Stimulated activated CD8-positive, alpha-beta memory T cell treated with anti-CD3 and anti-CD28 coated beads, Interleukin-7, amount 100 ng/mL, for 48 hours (primary cell): ENCODE measurements around the gene LRRC32.
A peak's percentile ranks its signal among the peaks of the same experiment; 100 is the strongest.
"Not testable (repeated sequence)": the region's sequence is repeated elsewhere in the genome, so short reads cannot be mapped to it uniquely, and the experiment has no call there.

Source experiments
- DNase-seq, 2 donors: peaks; one replicate each; pipeline ENCODE4 v3.0.0-alpha.2; 2020; ENCODE audit warnings: low read depth in 1 of 2; ENCODE audit errors: extremely low read depth in 1 of 2

LRRC32 gene

DNA sequence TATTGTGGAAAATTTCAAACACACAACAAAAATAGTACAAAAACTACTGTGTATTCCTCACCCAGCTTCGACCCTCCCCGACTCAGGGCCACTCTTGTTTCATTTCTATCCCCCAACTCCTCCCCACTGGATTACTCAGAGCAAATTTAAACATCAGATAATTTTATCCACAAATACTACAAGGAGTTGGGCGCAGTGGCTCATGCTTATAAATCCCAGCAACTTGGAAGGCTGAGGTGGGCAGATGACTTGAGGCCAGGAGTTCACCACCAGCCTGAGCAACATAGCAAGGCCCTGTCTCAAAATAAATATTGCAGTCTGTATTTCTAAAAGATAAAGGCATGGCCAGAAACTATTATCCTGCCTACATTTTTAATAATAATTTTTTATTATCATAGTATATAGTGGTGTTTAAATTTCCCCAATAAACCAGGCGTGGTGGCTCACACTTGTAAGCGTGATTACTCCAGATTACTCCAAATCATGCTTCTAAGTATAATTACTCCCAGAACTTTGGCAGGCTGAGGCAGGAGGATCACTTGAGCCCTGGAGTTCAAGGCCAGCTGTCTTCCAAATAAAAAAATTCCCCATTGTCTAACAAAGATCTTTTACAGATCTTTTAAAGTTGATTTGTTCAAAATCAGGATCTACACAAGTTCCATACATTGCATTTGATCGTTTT, 39.8 kb downstream of the LRRC32 start:
- no peak for DNase-seq

- no peak for DNase-seq
Observed at GRCh38 chr11:76629853-76630599, 40.5 kb downstream of the LRRC32 start.

DNA sequence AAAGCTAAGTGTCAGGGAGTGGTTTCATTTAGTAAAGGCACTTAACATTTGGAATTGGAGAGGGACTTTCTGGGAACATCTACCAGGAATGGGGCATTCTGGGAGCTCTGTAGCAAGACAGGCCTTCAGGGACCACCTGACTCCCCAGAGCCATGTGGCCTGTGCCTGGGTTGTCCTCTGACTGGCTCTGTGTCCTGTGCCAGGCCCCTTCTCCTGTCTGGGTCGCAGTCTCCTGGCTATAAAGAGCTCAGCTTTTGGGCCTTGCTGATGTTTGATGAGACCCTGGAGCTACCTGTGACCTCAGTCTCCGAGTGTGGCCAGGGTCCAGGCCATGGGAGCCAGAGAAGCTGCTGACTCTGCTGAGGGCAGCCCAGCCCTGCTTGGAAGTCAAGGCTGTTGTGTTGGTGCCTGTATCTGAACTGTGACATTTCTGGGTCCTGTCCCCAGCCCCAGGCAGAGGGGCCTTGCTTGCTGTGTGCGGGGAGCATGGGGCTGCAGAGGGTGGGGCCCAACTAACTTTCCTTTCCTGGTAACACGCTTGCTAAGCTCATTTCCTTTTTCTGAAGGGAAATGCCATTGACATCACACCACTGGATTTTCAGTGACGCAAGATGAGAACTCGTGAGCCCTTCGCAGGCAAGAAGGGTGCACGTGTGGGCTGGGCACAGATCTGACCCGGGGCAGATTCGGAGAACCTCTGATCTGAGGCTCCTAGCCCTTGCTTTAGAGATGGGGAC, 41.3 kb downstream of the LRRC32 start:
- DNase-seq: peak in 1 of 2 donors; percentile 53

DNA sequence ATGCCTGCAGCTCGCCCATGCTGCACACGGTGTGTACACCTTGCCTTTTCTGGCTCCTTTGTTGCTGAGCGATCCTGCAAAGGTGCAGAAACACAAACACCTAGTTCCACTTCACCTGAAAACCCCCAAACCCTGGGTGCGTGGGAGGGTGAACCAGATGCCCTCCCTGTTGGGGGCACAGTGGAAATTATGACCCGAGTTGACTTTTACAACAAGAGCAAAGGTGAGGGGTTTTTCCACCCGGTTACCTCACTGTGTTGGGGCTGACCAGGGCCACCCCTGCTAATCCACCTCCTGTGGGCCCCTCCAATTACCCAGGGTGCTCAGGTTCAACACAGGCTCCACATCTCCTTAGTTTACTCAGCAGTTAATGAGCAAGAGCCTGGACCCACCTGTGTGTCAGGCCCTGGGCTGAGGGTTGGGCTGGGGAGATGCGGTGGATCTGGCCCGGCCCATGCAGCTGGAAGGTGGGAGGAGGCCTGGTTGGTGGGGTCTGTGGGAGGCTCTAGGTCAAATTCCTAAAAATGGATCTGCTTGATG, 42.1 kb downstream of the LRRC32 start:
- peak; percentile 49 to 79 for DNase-seq

DNA sequence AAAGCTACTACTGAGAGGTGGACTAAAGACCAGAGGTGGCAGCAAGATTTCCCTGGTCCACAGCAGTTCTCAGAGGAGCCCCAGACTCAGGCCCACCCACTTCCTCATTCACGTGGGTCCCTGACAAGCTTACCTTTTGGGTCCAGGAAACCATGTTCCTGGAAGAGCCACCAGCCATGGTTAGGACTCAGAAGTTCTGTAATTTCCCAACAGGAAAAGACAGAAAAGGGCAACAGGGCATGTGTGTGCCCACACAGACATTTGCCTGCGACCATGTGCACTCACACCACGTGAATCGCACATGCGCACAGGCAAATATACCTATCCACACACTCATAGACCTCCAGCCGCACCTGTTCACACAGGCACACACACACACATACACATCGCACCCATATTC, 42.9 kb downstream of the LRRC32 start:
- no peak for DNase-seq

DNA sequence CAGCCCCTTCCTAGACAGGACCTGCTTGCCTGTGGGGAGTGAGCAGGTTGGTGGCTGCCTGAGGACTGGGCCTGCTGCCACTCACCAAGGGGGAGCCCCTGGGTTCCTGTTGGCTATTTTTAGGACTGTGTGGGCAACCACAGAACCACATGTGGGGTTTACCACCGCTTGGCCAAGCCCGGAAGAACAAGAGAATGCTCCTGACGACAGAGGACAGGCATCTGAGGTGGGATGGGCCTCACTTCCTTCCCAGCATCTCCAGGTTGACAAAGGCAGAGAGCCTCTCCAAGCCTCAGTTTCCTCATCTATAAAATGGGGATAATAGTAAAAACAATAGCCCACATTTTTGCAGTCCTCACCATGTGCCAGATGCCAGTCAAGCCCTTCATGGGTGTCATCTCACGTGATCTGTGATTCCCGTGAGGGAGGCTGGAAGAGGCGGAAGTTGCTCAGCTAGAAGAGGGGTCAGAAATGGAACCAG, 43.6 kb downstream of the LRRC32 start:
- peak; percentile 64 to 79 for DNase-seq

GRCh38 chr11:76626266-76626665, 44.3 kb downstream of the LRRC32 start:
- no peak for DNase-seq

GRCh38 chr11:76625472-76626186, 44.9 kb downstream of the LRRC32 start:
- DNase-seq: no peak

- no peak for DNase-seq
Observed at GRCh38 chr11:76624500-76625379, 45.8 kb downstream of the LRRC32 start.

GRCh38 chr11:76623884-76624419, 46.6 kb downstream of the LRRC32 start:
- DNase-seq: no peak

DNA sequence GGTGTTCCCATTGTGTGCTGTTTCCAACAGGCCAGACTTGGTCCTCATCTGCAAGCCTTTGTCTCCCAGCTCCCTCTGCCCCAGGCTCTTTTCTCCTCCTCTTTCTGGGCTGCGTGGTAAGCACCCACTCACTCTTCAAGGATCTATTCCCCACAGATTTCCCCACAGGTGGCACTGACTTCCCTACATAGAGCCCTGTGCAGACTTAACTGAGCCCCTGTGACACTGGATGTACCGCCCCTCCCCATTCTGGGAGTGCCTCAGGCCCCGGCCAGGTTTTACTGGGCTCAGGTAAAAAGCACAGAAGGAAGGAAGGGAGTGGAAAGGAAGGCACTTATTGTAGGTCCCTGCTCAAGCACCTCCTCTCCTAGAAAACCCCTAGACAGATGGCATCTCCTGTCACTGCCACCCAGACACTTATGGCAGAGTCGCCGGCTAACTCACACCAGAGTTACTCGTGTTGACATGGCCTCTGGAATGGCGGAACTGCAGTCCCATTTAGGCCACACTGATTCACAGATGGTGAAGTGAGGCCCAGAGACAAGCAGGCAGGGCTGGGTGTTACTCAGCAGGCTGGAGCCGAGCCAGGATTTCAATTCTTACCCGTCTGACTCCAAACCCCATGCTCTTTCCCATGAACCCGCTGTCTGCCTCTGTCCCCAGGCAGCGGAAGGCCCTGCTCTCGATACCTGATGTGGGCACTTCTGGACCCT, 47.2 kb downstream of the LRRC32 start:
- DNase-seq: no peak

GRCh38 chr11:76622493-76623094, 48.0 kb downstream of the LRRC32 start:
- no peak for DNase-seq

GRCh38 chr11:76621868-76622267, 48.7 kb downstream of the LRRC32 start:
- DNase-seq: no peak

DNA sequence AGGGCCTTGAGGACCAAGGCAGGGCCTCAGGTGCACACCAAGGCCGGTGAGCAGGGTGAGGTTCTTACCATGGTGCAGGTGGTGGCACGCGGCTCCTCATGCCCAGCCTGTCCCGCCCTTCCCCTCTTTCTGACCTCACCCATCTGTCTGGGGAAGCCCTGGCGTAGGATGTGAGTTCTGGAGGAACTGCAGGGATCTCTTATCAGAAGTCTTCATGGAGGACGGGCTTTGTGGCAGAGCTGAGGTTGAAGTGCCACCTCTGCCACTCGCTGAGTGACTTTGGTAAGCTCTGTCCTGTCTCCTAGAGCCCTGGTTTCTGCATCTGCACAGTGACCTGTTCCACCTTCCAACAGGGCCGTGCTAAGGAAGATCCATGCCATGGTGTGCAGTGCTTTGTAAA, 49.1 kb downstream of the LRRC32 start:
- DNase-seq: no peak

DNA sequence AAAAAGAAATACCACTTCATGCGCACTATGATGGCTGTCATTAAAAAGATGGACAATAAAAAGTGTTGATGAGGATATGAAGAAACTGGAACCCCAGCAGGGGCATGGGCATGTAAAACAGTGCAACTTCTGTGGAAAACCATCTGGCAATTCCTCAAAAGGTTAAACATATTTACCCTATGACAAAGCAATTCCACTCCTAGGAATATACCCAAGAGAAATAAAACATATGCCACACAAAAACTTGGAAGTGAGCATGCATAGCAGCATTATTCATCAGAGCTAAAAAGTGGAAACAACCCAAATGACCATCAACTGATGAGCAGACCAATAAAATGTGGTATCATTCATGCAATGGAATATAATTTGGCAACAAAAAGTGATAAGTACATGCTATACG, 50.1 kb downstream of the LRRC32 start:
- no peak for DNase-seq

- not testable (repeated sequence) for DNase-seq
Observed at GRCh38 chr11:76619801-76620200, 50.7 kb downstream of the LRRC32 start.

DNA sequence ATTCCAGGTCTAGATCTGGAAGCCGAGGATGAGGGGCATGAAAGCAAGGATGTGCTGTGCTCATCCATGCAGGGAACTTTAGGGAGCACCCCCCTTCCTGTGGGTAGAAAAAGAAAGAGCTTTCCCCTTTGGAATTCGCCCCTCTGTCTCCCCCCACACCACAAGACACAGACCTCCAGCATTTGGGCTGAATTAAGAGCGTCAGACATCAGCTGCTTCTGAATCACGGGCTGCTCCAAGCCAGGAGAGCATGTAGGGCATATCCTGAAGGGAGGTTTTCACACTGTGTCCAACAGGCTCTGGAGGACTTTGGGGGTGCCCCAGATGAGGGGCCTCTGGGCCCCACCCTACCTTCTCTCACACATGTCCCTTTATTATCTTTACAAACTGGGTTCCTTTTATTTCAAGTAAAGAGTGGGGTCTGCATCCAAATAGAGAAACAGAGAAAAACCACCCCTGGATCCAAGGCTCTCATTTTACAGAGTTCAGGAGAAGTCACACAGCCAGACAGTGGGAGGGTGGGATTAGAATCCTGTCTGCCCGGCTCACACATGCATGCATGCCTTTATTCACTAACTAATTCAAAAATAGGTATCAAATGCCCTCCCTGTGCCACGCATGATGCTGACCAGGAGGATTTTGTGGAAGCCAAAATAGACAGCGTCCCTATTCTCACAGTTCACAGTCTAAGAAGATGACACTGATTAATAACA, 52.8 kb downstream of the LRRC32 start:
- no peak for DNase-seq
